ENCODE data around the gene HOXC6. TPM values are rescaled to one million over a fixed set of nuclear protein-coding genes. Genes with fewer than 3 reads are reported as not detected.

Gene HOXC6
- total RNA-seq, 4 donors from 2014 or later, result 3.6 to 17.3 (median 7.2) TPM

- Histone ChIP-seq H3K27me3 (peaks cover 0 to 92% of the 10 kb centered on the region in 2 donors), H3K4me3 (peak within 1 kb of the TSS; percentile 36 to 66 (median 50)), H3K4me1 (peaks cover 0 to 46% (median 11%) of the 10 kb centered on the region in 4 donors), H3K36me3 (no peaks in the 10 kb centered on the region), H3K9me3 (no peaks in the 10 kb centered on the region), H3K27ac (peak within 1 kb of the TSS; percentile 68 to 88 (median 76))
- 1 to 2% methylated on average over 34 to 43 of the region's 55 CpGs for WGBS, 2 donors
- DNase-seq (ENCODE audit: low spot score in 2 of 2), result peak; percentile 93 to 95
- TF ChIP-seq, protein P1, sequence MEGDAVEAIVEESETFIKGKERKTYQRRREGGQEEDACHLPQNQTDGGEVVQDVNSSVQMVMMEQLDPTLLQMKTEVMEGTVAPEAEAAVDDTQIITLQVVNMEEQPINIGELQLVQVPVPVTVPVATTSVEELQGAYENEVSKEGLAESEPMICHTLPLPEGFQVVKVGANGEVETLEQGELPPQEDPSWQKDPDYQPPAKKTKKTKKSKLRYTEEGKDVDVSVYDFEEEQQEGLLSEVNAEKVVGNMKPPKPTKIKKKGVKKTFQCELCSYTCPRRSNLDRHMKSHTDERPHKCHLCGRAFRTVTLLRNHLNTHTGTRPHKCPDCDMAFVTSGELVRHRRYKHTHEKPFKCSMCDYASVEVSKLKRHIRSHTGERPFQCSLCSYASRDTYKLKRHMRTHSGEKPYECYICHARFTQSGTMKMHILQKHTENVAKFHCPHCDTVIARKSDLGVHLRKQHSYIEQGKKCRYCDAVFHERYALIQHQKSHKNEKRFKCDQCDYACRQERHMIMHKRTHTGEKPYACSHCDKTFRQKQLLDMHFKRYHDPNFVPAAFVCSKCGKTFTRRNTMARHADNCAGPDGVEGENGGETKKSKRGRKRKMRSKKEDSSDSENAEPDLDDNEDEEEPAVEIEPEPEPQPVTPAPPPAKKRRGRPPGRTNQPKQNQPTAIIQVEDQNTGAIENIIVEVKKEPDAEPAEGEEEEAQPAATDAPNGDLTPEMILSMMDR (IDR thresholded peaks at IDR 0.05), result peak; percentile 71 to 89 (median 80)
- peak in 1 of 2 donors; percentile 76 for TF ChIP-seq EP300 (IDR thresholded peaks at IDR 0.05)
- TF ChIP-seq POLR2A (IDR thresholded peaks at IDR 0.05), result peak in 1 of 2 donors; percentile 24
Observed at GRCh38 chr12:53984901-53985691, 43.1 kb upstream of the HOXC6 start, which contains the start of gene HOXC10. Gene HOXC10, plus strand, starts transcription at chr12:53985146. Its CDS starts 114 bp downstream, at chr12:53985260.

- no peaks in the 10 kb centered on the region for H3K9me3 ChIP-seq
- TF ChIP-seq EP300 (IDR thresholded peaks at IDR 0.05) (no peak), POLR2A (IDR thresholded peaks at IDR 0.05) (no peak)
- TF ChIP-seq, protein P1 (IDR thresholded peaks at IDR 0.05), result no peak
- H3K27me3 ChIP-seq, result peaks cover 0 to 92% of the 10 kb centered on the region in 2 donors
- H3K4me1 ChIP-seq, result peaks cover 0 to 48% (median 11%) of the 10 kb centered on the region in 4 donors
- DNase-seq (ENCODE audit: low spot score in 2 of 2), result no peak
- H3K4me3 ChIP-seq, result peak overlapping the region; percentile 36 to 66 (median 50)
- H3K27ac ChIP-seq, result peak overlapping the region; percentile 68 to 88 (median 76)
- H3K36me3 ChIP-seq, result no peaks in the 10 kb centered on the region
- 2% methylated on average over 21 of the region's 21 CpGs for whole genome bisulfite sequencing, 2 donors
Observed at GRCh38 chr12:53985692-53985993, 42.6 kb upstream of the HOXC6 start.

- H3K27ac ChIP-seq, result peak overlapping the region; percentile 68 to 88 (median 76)
- peak overlapping the region; percentile 36 to 66 (median 50) for H3K4me3 ChIP-seq
Observed at GRCh38 chr12:53985994-53986685, 42.1 kb upstream of the HOXC6 start.

DNA sequence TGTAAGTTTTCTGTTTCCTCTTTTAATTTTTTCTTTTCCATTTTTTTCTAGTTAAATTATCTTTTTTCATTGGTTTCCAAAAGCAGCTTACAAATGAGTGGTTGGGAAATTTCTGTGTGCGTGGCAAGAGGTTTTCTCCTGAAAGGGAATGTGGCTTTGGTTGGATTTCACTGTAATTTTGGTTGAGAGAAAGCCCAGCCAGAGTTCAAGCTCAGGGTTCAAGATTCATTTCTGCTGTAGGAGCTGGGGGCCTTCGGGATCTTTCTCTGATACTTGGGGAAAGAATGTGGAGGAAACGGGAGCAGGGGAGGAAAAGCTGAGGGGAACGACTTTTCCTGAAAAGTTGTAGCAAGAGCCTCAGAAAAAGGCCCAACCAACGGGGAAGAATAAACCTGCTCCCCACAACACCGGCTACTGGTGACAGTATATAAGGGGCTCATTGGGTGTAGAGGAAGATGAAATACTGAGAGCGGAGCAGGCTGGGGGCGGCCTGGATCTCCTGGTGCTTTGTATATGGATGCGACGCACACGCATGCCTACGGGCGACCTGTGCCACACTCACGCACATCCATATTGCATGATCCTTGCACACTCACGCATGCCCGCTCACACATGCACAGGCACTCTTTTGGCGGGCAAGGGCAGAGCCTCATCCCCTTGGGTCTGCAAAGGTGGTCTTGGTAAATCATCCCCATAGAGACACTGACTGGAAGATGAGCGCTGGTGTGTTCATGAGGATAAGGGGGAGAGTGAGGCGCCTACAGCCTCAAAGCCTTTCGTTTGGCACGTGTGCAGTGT lies 41.4 kb upstream of the HOXC6 start:
- Histone ChIP-seq H3K9me3 (no peaks in the 10 kb centered on the region), H3K36me3 (no peaks in the 10 kb centered on the region), H3K4me1 (peaks cover 0 to 51% (median 11%) of the 10 kb centered on the region in 4 donors), H3K27ac (peak overlapping the region in 3 of 4 donors; percentile 68 to 88 (median 77)), H3K27me3 (peaks cover 0 to 92% of the 10 kb centered on the region in 2 donors), H3K4me3 (peak overlapping the region in 2 of 4 donors; percentile 36 to 66)
- 71 to 74% methylated on average over 21 of the region's 21 CpGs for WGBS, 2 donors
- DNase-seq (ENCODE audit: low spot score in 2 of 2), result no peak
- no peak for TF ChIP-seq EP300 (IDR thresholded peaks at IDR 0.05)
- TF ChIP-seq POLR2A (IDR thresholded peaks at IDR 0.05), result no peak
- TF ChIP-seq, protein P1 (IDR thresholded peaks at IDR 0.05), result no peak

More at GRCh38 chr12:53985994-53986685, 42.1 kb upstream of the HOXC6 start:
- no peak for DNase-seq (ENCODE audit: low spot score in 2 of 2)
- Histone ChIP-seq H3K4me1 (peaks cover 0 to 51% (median 11%) of the 10 kb centered on the region in 4 donors), H3K36me3 (no peaks in the 10 kb centered on the region), H3K9me3 (no peaks in the 10 kb centered on the region), H3K27me3 (peaks cover 0 to 92% of the 10 kb centered on the region in 2 donors)
- WGBS, 2 donors, result 13 to 22% methylated on average over 28 to 39 of the region's 50 CpGs
- TF ChIP-seq, protein P1 (IDR thresholded peaks at IDR 0.05), result peak in 2 of 5 experiments; percentile 28 to 36
- TF ChIP-seq POLR2A (IDR thresholded peaks at IDR 0.05), result no peak
- TF ChIP-seq EP300 (IDR thresholded peaks at IDR 0.05), result peak in 1 of 2 donors; percentile 21

All from tibial nerve (tissue), 4 donors.